ENCODE measurements around the gene C19orf53. TPM values are rescaled to one million over a fixed set of nuclear protein-coding genes. Genes with fewer than 3 reads are reported as not detected.

C19orf53 gene
- total and polyA plus RNA-seq, 2 donors (not counting 3 experiments of a cell fraction or from before 2014, with no cell fraction given), result 113 to 239 TPM

DNA sequence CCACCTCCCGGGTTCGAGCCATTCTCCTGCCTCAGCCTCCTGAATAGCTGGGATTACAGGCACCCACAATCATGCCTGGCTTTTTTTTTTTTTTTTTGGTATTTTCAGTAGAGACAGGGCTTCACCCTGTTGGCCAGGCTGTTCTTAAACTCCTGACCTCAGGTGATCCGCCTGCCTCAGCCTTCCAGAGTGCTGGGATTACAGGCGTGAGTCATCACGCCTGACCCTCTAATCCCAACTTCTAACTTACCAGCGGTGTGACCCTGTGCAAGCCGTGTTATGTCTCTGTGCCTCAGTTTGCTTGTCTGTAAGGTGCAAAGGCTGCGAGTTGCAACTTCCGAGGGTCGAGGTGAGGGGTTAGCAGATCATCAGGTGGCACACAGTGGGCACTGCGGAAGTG lies 38.3 kb downstream of the C19orf53 start:
- H3K27me3 ChIP-seq (ENCODE audit: control insufficient read depth in 2 of 2, insufficient read depth in 2 of 2, low read length in 2 of 2), result no peaks in the 10 kb centered on the region
- BruUV-seq (replicated peaks), result no TSS peak
- H3K36me3 ChIP-seq (ENCODE audit: control insufficient read depth in 2 of 2, extremely low read depth in 1 of 2, insufficient read depth in 2 of 2, low read length in 2 of 2), result peaks cover 7 to 45% of the 10 kb centered on the region in 2 experiments
- DNase-seq (ENCODE audit: low read depth, low spot score) (no peak), FAIRE-seq (no peak)
- H3K4me2 ChIP-seq (ENCODE audit: insufficient read depth, low read length), result no peak overlapping the region
- CTCF ChIA-PET, result no interaction called here
- intact Hi-C loops (cut with micrococcal nuclease), result no loop called here
- H3K9me3 ChIP-seq (replicated peaks; ENCODE audit: control insufficient read depth, insufficient read depth, low read length), result no peaks in the 10 kb centered on the region
- H3K79me2 ChIP-seq (ENCODE audit: control insufficient read depth, insufficient read depth, low read length), result no peaks in the 10 kb centered on the region
- TF ChIP-seq MAX (IDR thresholded peaks at IDR 0.05; ENCODE audit: insufficient read depth, insufficient read length) (no peak), FOS (IDR thresholded peaks at IDR 0.05; ENCODE audit: borderline replicate concordance, insufficient read depth, low read length) (no peak), POLR2AphosphoS5 (IDR thresholded peaks at IDR 0.05; ENCODE audit: insufficient read depth, low read depth, low read length) (no peak), EZH2 (IDR thresholded peaks at IDR 0.05; ENCODE audit: borderline replicate concordance, low read depth, low read length, severe bottlenecking) (no peak), GATA2 (IDR thresholded peaks at IDR 0.05; ENCODE audit: insufficient read depth, insufficient read length, low read depth, low read length) (no peak), MYC (IDR thresholded peaks at IDR 0.05; ENCODE audit: low read depth, low read length) (no peak), POLR2A (IDR thresholded peaks at IDR 0.05; ENCODE audit: low read depth, low read length) (no peak), JUN (IDR thresholded peaks at IDR 0.05; ENCODE audit: borderline replicate concordance, insufficient read depth, insufficient read length, low read depth) (no peak)
- no peak overlapping the region for H2AFZ ChIP-seq (ENCODE audit: low read depth, low read length)
- H3K4me1 ChIP-seq (ENCODE audit: control insufficient read depth, extremely low read depth, insufficient read depth, low read length), result no peaks in the 10 kb centered on the region
- H3K9ac ChIP-seq (replicated peaks; ENCODE audit: extremely low read depth, insufficient read depth, low read length), result no peak overlapping the region
- POLR2A ChIA-PET, result interaction anchor here (0.7 kb wide), 1 partner anchor 47 kb away, joined by 4 read pairs; no protein-coding TSS in a partner anchor
- H3K9me1 ChIP-seq (replicated peaks; ENCODE audit: control insufficient read depth, extremely low read depth, insufficient read depth, low read length), result no peaks in the 10 kb centered on the region
- H3K4me3 ChIP-seq (replicated peaks in 1 of 3; ENCODE audit: insufficient read depth in 1 of 3, low read depth in 1 of 3, low read length in 3 of 3), result no peak overlapping the region
- dilution Hi-C loops (cut with MboI; ENCODE audit: extremely low pct_ligation_motif_present, low sequenced_read_pairs), result no loop called here
- no peak overlapping the region for H3K27ac ChIP-seq (ENCODE audit: insufficient read depth, low read depth, low read length)
- no peaks in the 10 kb centered on the region for H4K20me1 ChIP-seq (replicated peaks; ENCODE audit: control insufficient read depth, extremely low read depth, insufficient read depth, low read length)

DNA sequence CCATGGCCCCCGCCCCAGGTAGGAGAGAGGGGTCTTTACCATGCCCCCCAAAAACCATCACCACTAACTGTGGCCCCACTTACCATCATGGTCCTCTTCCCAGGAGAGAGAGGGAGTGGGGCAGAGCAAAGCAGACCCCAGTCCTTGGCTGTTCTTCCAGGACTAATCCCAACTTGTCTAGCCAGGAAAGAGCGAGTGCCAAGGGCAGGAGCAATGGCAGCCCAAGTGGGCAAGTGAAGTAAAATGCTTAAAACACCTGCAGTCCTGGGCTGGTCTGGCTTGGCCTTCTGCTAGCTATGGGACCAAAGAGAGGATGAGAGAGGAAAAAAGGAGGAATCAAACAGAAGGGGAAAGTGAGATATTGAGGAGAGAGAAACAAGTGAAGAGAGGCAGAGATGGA lies 38.9 kb downstream of the C19orf53 start:
- BruUV-seq (replicated peaks), result no TSS peak
- POLR2A ChIA-PET, result no interaction called here
- no peaks in the 10 kb centered on the region for H3K9me1 ChIP-seq (replicated peaks; ENCODE audit: control insufficient read depth, extremely low read depth, insufficient read depth, low read length)
- TF ChIP-seq, protein P1, sequence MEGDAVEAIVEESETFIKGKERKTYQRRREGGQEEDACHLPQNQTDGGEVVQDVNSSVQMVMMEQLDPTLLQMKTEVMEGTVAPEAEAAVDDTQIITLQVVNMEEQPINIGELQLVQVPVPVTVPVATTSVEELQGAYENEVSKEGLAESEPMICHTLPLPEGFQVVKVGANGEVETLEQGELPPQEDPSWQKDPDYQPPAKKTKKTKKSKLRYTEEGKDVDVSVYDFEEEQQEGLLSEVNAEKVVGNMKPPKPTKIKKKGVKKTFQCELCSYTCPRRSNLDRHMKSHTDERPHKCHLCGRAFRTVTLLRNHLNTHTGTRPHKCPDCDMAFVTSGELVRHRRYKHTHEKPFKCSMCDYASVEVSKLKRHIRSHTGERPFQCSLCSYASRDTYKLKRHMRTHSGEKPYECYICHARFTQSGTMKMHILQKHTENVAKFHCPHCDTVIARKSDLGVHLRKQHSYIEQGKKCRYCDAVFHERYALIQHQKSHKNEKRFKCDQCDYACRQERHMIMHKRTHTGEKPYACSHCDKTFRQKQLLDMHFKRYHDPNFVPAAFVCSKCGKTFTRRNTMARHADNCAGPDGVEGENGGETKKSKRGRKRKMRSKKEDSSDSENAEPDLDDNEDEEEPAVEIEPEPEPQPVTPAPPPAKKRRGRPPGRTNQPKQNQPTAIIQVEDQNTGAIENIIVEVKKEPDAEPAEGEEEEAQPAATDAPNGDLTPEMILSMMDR (IDR thresholded peaks at IDR 0.05; ENCODE audit: extremely low read depth in 1 of 2, insufficient read depth in 1 of 2, low read depth in 1 of 2, low read length in 2 of 2), result no peak
- no peaks in the 10 kb centered on the region for H3K79me2 ChIP-seq (ENCODE audit: control insufficient read depth, insufficient read depth, low read length)
- no peak overlapping the region for H3K27ac ChIP-seq (ENCODE audit: insufficient read depth, low read depth, low read length)
- CTCF ChIA-PET, result interaction anchor here (0.6 kb wide), 1 partner anchor 10 kb away, joined by 3 read pairs; no protein-coding TSS in a partner anchor
- no peaks in the 10 kb centered on the region for H3K4me1 ChIP-seq (ENCODE audit: control insufficient read depth, extremely low read depth, insufficient read depth, low read length)
- no peak overlapping the region for H3K9ac ChIP-seq (replicated peaks; ENCODE audit: extremely low read depth, insufficient read depth, low read length)
- no peak for FAIRE-seq
- H3K4me2 ChIP-seq (ENCODE audit: insufficient read depth, low read length), result no peak overlapping the region
- intact Hi-C loops (cut with micrococcal nuclease) (no loop called here), dilution Hi-C loops (cut with MboI; ENCODE audit: extremely low pct_ligation_motif_present, low sequenced_read_pairs) (no loop called here)
- no peak overlapping the region for H3K4me3 ChIP-seq (replicated peaks in 1 of 3; ENCODE audit: insufficient read depth in 1 of 3, low read depth in 1 of 3, low read length in 3 of 3)
- no peak overlapping the region for H2AFZ ChIP-seq (ENCODE audit: low read depth, low read length)
- H3K36me3 ChIP-seq (ENCODE audit: control insufficient read depth in 2 of 2, extremely low read depth in 1 of 2, insufficient read depth in 2 of 2, low read length in 2 of 2), result peaks cover 7 to 41% of the 10 kb centered on the region in 2 experiments
- no peak for DNase-seq (ENCODE audit: low read depth, low spot score)
- no peaks in the 10 kb centered on the region for H4K20me1 ChIP-seq (replicated peaks; ENCODE audit: control insufficient read depth, extremely low read depth, insufficient read depth, low read length)
- no peaks in the 10 kb centered on the region for H3K27me3 ChIP-seq (ENCODE audit: control insufficient read depth in 2 of 2, insufficient read depth in 2 of 2, low read length in 2 of 2)
- H3K9me3 ChIP-seq (replicated peaks; ENCODE audit: control insufficient read depth, insufficient read depth, low read length), result no peaks in the 10 kb centered on the region
